PC-9 (cell line): ENCODE results near the gene TBC1D10B. TPM values are rescaled to one million over a fixed set of nuclear protein-coding genes. Genes with fewer than 3 reads are reported as not detected.

Experiments used
- BruUV-seq: library from RNA; stranded (reverse); fragments of 400-500 nt; replicated peaks from 2 replicates; lab custom pipeline; 2021; lab: Mats Ljungman, UMichigan
- CTCF ChIA-PET: fragments of 300-600 bp; sonication (Branson Sonifier 250); formaldehyde crosslinking; loops from one replicate; lab custom pipeline; 2022; ENCODE audit warnings: antibody characterized with exemption; lab: Charles Lee
- POLR2A ChIA-PET: fragments of 300-600 bp; sonication (Branson Sonifier 250); formaldehyde crosslinking; loops from one replicate; lab custom pipeline; 2022; ENCODE audit warnings: antibody characterized with exemption; ENCODE audit not compliant: unreplicated experiment; lab: Charles Lee
- DNase-seq, 2 experiments: peaks; one replicate each; pipeline versions ENCODE4 v3.0.0 to v3.0.0-alpha.2; 2015 to 2022; ENCODE audit warnings: mixed read lengths in 1 of 2
- H2AFZ ChIP-seq: fragments of 200-600 bp; sonication (generic); 2 replicates; pipeline ENCODE4 v1.8.1; 2017; ENCODE audit warnings: antibody characterized with exemption
- H3F3A ChIP-seq: fragments of 200-600 bp; sonication (generic); 2 replicates; pipeline ENCODE4 v1.8.1; 2017; ENCODE audit warnings: antibody characterized with exemption, mild to moderate bottlenecking, low read depth; ENCODE audit not compliant: insufficient read depth
- H3K27ac ChIP-seq: fragments of 200-600 bp; sonication (generic); 2 replicates; pipeline ENCODE4 v1.6.1; 2016; ENCODE audit warnings: mixed run types
- H3K27me3 ChIP-seq: fragments of 200-600 bp; sonication (generic); 2 replicates; pipeline ENCODE4 v1.6.1; 2016; ENCODE audit warnings: low read depth, mixed run types; ENCODE audit not compliant: insufficient read depth
- H3K36me3 ChIP-seq: fragments of 200-600 bp; sonication (generic); 2 replicates; pipeline ENCODE4 v1.6.1; 2016; ENCODE audit warnings: low read depth, mixed run types
- H3K4me1 ChIP-seq: fragments of 200-600 bp; sonication (generic); replicated peaks from 2 replicates; pipeline ENCODE4 v1.6.1; 2016; ENCODE audit warnings: mixed run types; ENCODE audit not compliant: insufficient read depth
- H3K4me2 ChIP-seq: fragments of 200-600 bp; sonication (generic); 2 replicates; pipeline ENCODE4 v1.6.1; 2017; ENCODE audit warnings: mixed run types
- H3K4me3 ChIP-seq: fragments of 200-600 bp; sonication (generic); 2 replicates; pipeline ENCODE4 v1.6.1; 2016; ENCODE audit warnings: mixed run types
- H3K79me2 ChIP-seq: fragments of 200-600 bp; sonication (generic); 2 replicates; pipeline ENCODE4 v1.6.1; 2017; ENCODE audit warnings: low read depth, mixed run types
- H3K9me2 ChIP-seq: fragments of 200-600 bp; sonication (generic); 2 replicates; pipeline ENCODE4 v1.8.1; 2017; ENCODE audit warnings: mild to moderate bottlenecking; ENCODE audit not compliant: insufficient read depth
- H3K9me3 ChIP-seq: fragments of 200-600 bp; sonication (generic); 2 replicates; pipeline ENCODE4 v1.8.1; 2016; ENCODE audit warnings: low read depth; ENCODE audit not compliant: insufficient read depth
- H4K20me1 ChIP-seq: fragments of 200-600 bp; sonication (generic); 2 replicates; pipeline ENCODE4 v1.8.1; 2017; ENCODE audit not compliant: insufficient read depth
- CTCF ChIP-seq: fragments of 200-600 bp; sonication (generic); conservative IDR thresholded peaks from 2 replicates; pipeline ENCODE4 v1.6.1; 2017; ENCODE audit warnings: mixed run types, antibody characterized with exemption, mild to moderate bottlenecking, moderate library complexity
- EZH2 ChIP-seq: fragments of 200-600 bp; sonication (generic); IDR thresholded peaks from 2 replicates; pipeline ENCODE4 v1.8.0; 2017; ENCODE audit warnings: antibody characterized with exemption, low read depth
- intact Hi-C: fragments of 100-400 bp; cut with micrococcal nuclease; formaldehyde crosslinking; loops from one replicate; pipeline ENCODE4 v1.10.0; 2022; ENCODE audit not compliant: unreplicated experiment
- total RNA-seq: library from RNA; stranded (reverse); gene quantifications from 2 replicates; pipeline ENCODE4 v1.2.3, GENCODE V29; 2021

The TBC1D10B gene
- total RNA-seq, 1 experiment from 2014 or later = 85.0 TPM

- H3K9me3 ChIP-seq = no peaks in the 10 kb centered on the region
- H3K4me2 ChIP-seq = peak overlapping the region; percentile 83
- peak overlapping the region; percentile 99 for H3K4me3 ChIP-seq
- DNase-seq = peak in 1 of 2 experiments; percentile 16
- H3K27me3 ChIP-seq = no peaks in the 10 kb centered on the region
- CTCF ChIA-PET = interaction anchor here (0.6 to 1.2 kb wide), 3 partner anchors 16 to 75 kb away, joined by 3 to 4 read pairs (median 3); partner anchors contain the start of gene DCTPP1
- peaks cover 17% of the 10 kb centered on the region; the same call in 1 of the 2 replicates for H3K36me3 ChIP-seq
- POLR2A ChIA-PET = interaction anchor here (0.7 to 1.0 kb wide), 3 partner anchors 16 to 197 kb away, joined by 4 to 7 read pairs (median 6); partner anchors contain the start of gene ZNF771
- TF ChIP-seq EZH2 = no peak
- no peak for TF ChIP-seq CTCF
- TSS peak; percentile 42 for BruUV-seq
- no peaks in the 10 kb centered on the region for H3K9me2 ChIP-seq
- peak overlapping the region; percentile 82 for H3K27ac ChIP-seq
- H3F3A ChIP-seq = peaks cover 38% of the 10 kb centered on the region
- H3K4me1 ChIP-seq = peaks cover 19% of the 10 kb centered on the region
- peaks cover 22% of the 10 kb centered on the region for H3K79me2 ChIP-seq
- intact Hi-C loops = loop anchor here (1.0 to 5.0 kb wide), 7 partner anchors 19 to 304 kb away; partner anchors contain the start of genes ALDOA, FBRS, TBX6 and ZNF48
- H4K20me1 ChIP-seq = peaks cover 6% of the 10 kb centered on the region
- H2AFZ ChIP-seq = peak overlapping the region; percentile 88
Measured at GRCh38 chr16:30354423-30355143, 15.7 kb downstream of the TBC1D10B start.

GRCh38 chr16:30353438-30354129, 16.7 kb downstream of the TBC1D10B start:
- H3F3A ChIP-seq = peaks cover 46% of the 10 kb centered on the region
- H3K36me3 ChIP-seq = peaks cover 13% of the 10 kb centered on the region; the same call in 1 of the 2 replicates
- H3K4me1 ChIP-seq = peaks cover 19% of the 10 kb centered on the region
- TF ChIP-seq EZH2 (no peak), CTCF (no peak)
- CTCF ChIA-PET = interaction anchor here (0.6 to 0.7 kb wide), 2 partner anchors 17 to 76 kb away, joined by 3 read pairs; partner anchors contain the start of gene DCTPP1
- BruUV-seq = no TSS peak
- no peaks in the 10 kb centered on the region for H3K9me2 ChIP-seq
- no peaks in the 10 kb centered on the region for H3K27me3 ChIP-seq
- H3K27ac ChIP-seq = no peak overlapping the region
- peak overlapping the region; percentile 99 for H3K4me3 ChIP-seq
- peaks cover 6% of the 10 kb centered on the region for H4K20me1 ChIP-seq
- no peak for DNase-seq
- peak overlapping the region; percentile 83 for H3K4me2 ChIP-seq
- intact Hi-C loops = loop anchor here (2.0 kb wide), 2 partner anchors 55 to 289 kb away; partner anchors contain the start of gene ALDOA
- peaks cover 22% of the 10 kb centered on the region for H3K79me2 ChIP-seq
- no peaks in the 10 kb centered on the region for H3K9me3 ChIP-seq
- H2AFZ ChIP-seq = no peak overlapping the region
- POLR2A ChIA-PET = interaction anchor here (0.7 kb wide), 1 partner anchor 196 kb away, joined by 6 read pairs; no protein-coding TSS in a partner anchor
